ENCODE measurements around the gene SNTG2. TPM values are rescaled to one million over a fixed set of nuclear protein-coding genes. Genes with fewer than 3 reads are reported as not detected.

Gene SNTG2
- total RNA-seq, 1 donor from 2014 or later = 0.47 TPM

GRCh38 chr2:963876-964275 is 13.2 kb downstream of the SNTG2 start:
- Mint-ChIP-seq H3K4me3 (no peak overlapping the region), H3K9me3 (peaks cover 6% of the 10 kb centered on the region), H3K36me3 (ENCODE audit: low read depth) (no peaks in the 10 kb centered on the region), H3K4me1 (peaks cover 13% of the 10 kb centered on the region), H3K27ac (ENCODE audit: unreplicated experiment) (no peak overlapping the region), H3K27me3 (ENCODE audit: low read depth) (no peaks in the 10 kb centered on the region)
- TF ChIP-seq CTCF (conservative IDR thresholded peaks at IDR 0.05) = no peak
- no peak for DNase-seq (ENCODE audit: low read depth, low spot score)

GRCh38 chr2:964562-964961 is 13.9 kb downstream of the SNTG2 start:
- no peak overlapping the region for H3K4me3 Mint-ChIP-seq
- no peaks in the 10 kb centered on the region for H3K27me3 Mint-ChIP-seq (ENCODE audit: low read depth)
- H3K4me1 Mint-ChIP-seq = peaks cover 7% of the 10 kb centered on the region
- no peak for DNase-seq (ENCODE audit: low read depth, low spot score)
- peaks cover 8% of the 10 kb centered on the region for H3K9me3 Mint-ChIP-seq
- H3K27ac Mint-ChIP-seq (ENCODE audit: unreplicated experiment) = no peak overlapping the region
- H3K36me3 Mint-ChIP-seq (ENCODE audit: low read depth) = no peaks in the 10 kb centered on the region
- TF ChIP-seq CTCF (conservative IDR thresholded peaks at IDR 0.05) = no peak

- no peaks in the 10 kb centered on the region for H3K36me3 Mint-ChIP-seq (ENCODE audit: low read depth)
- no peaks in the 10 kb centered on the region for H3K4me1 Mint-ChIP-seq
Observed at GRCh38 chr2:965640-966147, 15.0 kb downstream of the SNTG2 start.

GRCh38 chr2:973129-973528 is 22.5 kb downstream of the SNTG2 start:
- Mint-ChIP-seq H3K36me3 (ENCODE audit: low read depth) (peaks cover 5% of the 10 kb centered on the region), H3K27ac (ENCODE audit: unreplicated experiment) (no peak overlapping the region), H3K9me3 (peaks cover 16% of the 10 kb centered on the region), H3K27me3 (ENCODE audit: low read depth) (peaks cover 6% of the 10 kb centered on the region), H3K4me3 (no peak overlapping the region), H3K4me1 (no peaks in the 10 kb centered on the region)
- TF ChIP-seq CTCF (conservative IDR thresholded peaks at IDR 0.05) = no peak
- no peak for DNase-seq (ENCODE audit: low read depth, low spot score)

More at GRCh38 chr2:965640-966147, 15.0 kb downstream of the SNTG2 start:
- TF ChIP-seq CTCF (conservative IDR thresholded peaks at IDR 0.05) = no peak
- H3K27ac Mint-ChIP-seq (ENCODE audit: unreplicated experiment) = no peak overlapping the region
- H3K9me3 Mint-ChIP-seq = peaks cover 9% of the 10 kb centered on the region
- no peak for DNase-seq (ENCODE audit: low read depth, low spot score)
- H3K4me3 Mint-ChIP-seq = no peak overlapping the region
- no peaks in the 10 kb centered on the region for H3K27me3 Mint-ChIP-seq (ENCODE audit: low read depth)

GRCh38 chr2:974054-974453 is 23.4 kb downstream of the SNTG2 start:
- no peak for DNase-seq (ENCODE audit: low read depth, low spot score)
- Mint-ChIP-seq H3K27me3 (ENCODE audit: low read depth) (peaks cover 6% of the 10 kb centered on the region), H3K27ac (ENCODE audit: unreplicated experiment) (no peak overlapping the region)

More at GRCh38 chr2:974054-974453, 23.4 kb downstream of the SNTG2 start:
- Mint-ChIP-seq H3K4me1 (peaks cover under 1% of the 10 kb centered on the region), H3K4me3 (no peak overlapping the region), H3K9me3 (peaks cover 10% of the 10 kb centered on the region), H3K36me3 (ENCODE audit: low read depth) (peaks cover 5% of the 10 kb centered on the region)
- no peak for TF ChIP-seq CTCF (conservative IDR thresholded peaks at IDR 0.05)
